PFSK-1 (cell line): Measurements from ENCODE around the gene CAVIN2.

Experiments used
- FOXP2 ChIP-seq: optimal IDR thresholded peaks from 2 replicates; pipeline ENCODE3; 2011; ENCODE audit warnings: borderline replicate concordance, control low read depth, inconsistent platforms; ENCODE audit not compliant: insufficient read depth; ENCODE audit errors: extremely low read length, extremely low read depth
- TF ChIP-seq, protein P1 (sequence below), 2 experiments: IDR thresholded peaks; 2 replicates each; pipeline versions ENCODE4 v1.6.1 to v1.8.0; 2011 to 2012; ENCODE audit warnings: low read depth in 2 of 2, low read length in 2 of 2, control low read depth in 1 of 2, inconsistent platforms in 1 of 2, mild to moderate bottlenecking in 1 of 2, moderate library complexity in 1 of 2; ENCODE audit not compliant: insufficient read depth in 1 of 2

DNA sequence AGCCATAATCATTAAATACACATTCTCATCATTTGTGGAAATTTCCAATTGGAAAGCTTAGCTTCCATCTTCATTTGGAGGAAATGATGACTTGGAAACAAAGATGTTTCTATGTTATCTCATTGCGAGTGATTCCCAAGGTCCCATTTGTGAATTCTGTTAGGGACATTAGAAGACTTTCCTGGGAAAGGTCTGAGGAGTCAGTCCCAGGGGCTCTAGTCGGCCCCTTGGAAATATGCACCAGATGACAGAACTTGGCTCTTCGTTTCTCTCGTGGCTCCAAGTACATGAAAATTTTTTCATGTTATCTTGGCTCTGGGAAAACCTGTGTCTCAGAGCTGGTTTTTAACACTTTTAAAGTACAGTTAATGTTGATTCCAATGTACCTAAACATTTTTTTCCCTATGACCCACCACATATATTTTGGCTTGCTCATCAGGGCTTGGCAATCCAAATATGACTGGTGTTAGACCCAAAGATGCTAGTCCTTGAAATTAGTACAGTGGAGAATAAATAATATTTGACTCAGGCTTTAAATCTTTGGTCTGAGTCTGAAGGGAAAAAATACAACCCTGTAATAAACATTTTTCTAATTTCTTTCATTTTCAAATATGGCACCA, 15.4 kb upstream of the CAVIN2 start:
- TF ChIP-seq FOXP2, result no peak
- TF ChIP-seq, protein P1, sequence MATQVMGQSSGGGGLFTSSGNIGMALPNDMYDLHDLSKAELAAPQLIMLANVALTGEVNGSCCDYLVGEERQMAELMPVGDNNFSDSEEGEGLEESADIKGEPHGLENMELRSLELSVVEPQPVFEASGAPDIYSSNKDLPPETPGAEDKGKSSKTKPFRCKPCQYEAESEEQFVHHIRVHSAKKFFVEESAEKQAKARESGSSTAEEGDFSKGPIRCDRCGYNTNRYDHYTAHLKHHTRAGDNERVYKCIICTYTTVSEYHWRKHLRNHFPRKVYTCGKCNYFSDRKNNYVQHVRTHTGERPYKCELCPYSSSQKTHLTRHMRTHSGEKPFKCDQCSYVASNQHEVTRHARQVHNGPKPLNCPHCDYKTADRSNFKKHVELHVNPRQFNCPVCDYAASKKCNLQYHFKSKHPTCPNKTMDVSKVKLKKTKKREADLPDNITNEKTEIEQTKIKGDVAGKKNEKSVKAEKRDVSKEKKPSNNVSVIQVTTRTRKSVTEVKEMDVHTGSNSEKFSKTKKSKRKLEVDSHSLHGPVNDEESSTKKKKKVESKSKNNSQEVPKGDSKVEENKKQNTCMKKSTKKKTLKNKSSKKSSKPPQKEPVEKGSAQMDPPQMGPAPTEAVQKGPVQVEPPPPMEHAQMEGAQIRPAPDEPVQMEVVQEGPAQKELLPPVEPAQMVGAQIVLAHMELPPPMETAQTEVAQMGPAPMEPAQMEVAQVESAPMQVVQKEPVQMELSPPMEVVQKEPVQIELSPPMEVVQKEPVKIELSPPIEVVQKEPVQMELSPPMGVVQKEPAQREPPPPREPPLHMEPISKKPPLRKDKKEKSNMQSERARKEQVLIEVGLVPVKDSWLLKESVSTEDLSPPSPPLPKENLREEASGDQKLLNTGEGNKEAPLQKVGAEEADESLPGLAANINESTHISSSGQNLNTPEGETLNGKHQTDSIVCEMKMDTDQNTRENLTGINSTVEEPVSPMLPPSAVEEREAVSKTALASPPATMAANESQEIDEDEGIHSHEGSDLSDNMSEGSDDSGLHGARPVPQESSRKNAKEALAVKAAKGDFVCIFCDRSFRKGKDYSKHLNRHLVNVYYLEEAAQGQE (IDR thresholded peaks at IDR 0.05; ENCODE audit: insufficient read depth in 1 of 2, low read depth in 2 of 2, low read length in 2 of 2), result no peak
